ENCODE results near the gene DHRS7. TPM values are rescaled to one million over a fixed set of nuclear protein-coding genes. Genes with fewer than 3 reads are reported as not detected.

The DHRS7 gene
- total RNA-seq, 1 experiment from 2014 or later, result 71.4 TPM

- H3K4me1 Mint-ChIP-seq (ENCODE audit: insufficient read depth, unreplicated experiment), result peaks cover 8% of the 10 kb centered on the region
- no peaks in the 10 kb centered on the region for H3K36me3 Mint-ChIP-seq (ENCODE audit: insufficient read depth, unreplicated experiment)
- POLR2A ChIA-PET, result interaction anchor here (0.5 to 1.9 kb wide), 4 partner anchors 15 to 716 kb away, joined by 3 to 15 read pairs (median 4); partner anchors contain the start of gene DHRS7
- H3K9me3 Mint-ChIP-seq (ENCODE audit: unreplicated experiment), result no peaks in the 10 kb centered on the region
- CTCF ChIA-PET, result interaction anchor here (0.5 to 10.7 kb wide), 17 partner anchors 12 to 1058 kb away, joined by 3 to 118 read pairs (median 4); partner anchors contain the start of gene DHRS7
- intact Hi-C loops (cut with micrococcal nuclease), result loop anchor here (5.0 to 10.0 kb wide), 4 partner anchors 172 to 1158 kb away; no protein-coding TSS in a partner anchor
- TF ChIP-seq CTCF (IDR thresholded peaks at IDR 0.05; ENCODE audit: unreplicated experiment), result no peak
- BruUV-seq (replicated peaks), result no TSS peak
- H3K27me3 Mint-ChIP-seq (ENCODE audit: insufficient read depth, unreplicated experiment), result no peaks in the 10 kb centered on the region
- no peak for DNase-seq (ENCODE audit: unreplicated experiment)
- H3K4me3 Mint-ChIP-seq (ENCODE audit: unreplicated experiment), result no peak overlapping the region
- no peak overlapping the region for H3K27ac Mint-ChIP-seq (ENCODE audit: low read depth, unreplicated experiment)
Measured at GRCh38 chr14:60183138-60183537, 17.9 kb upstream of the DHRS7 start.

- ChIA-PET CTCF (interaction anchor here (0.5 to 10.7 kb wide), 4 partner anchors 14 to 215 kb away, joined by 3 to 118 read pairs (median 3); partner anchors contain the start of gene DHRS7), POLR2A (interaction anchor here (0.6 to 2.4 kb wide), 4 partner anchors 15 to 730 kb away, joined by 3 to 14 read pairs (median 6); partner anchors contain the start of genes DHRS7, PCNX4 and PPM1A)
- Mint-ChIP-seq H3K27ac (ENCODE audit: low read depth, unreplicated experiment) (peak overlapping the region; percentile 86), H3K27me3 (ENCODE audit: insufficient read depth, unreplicated experiment) (no peaks in the 10 kb centered on the region), H3K4me3 (ENCODE audit: unreplicated experiment) (peak overlapping the region; percentile 13), H3K36me3 (ENCODE audit: insufficient read depth, unreplicated experiment) (no peaks in the 10 kb centered on the region), H3K4me1 (ENCODE audit: insufficient read depth, unreplicated experiment) (peaks cover 20% of the 10 kb centered on the region), H3K9me3 (ENCODE audit: unreplicated experiment) (no peaks in the 10 kb centered on the region)
- intact Hi-C loops (cut with micrococcal nuclease), result no loop called here
- no TSS peak for BruUV-seq (replicated peaks)
- peak; percentile 68 for DNase-seq (ENCODE audit: unreplicated experiment)
- no peak for TF ChIP-seq CTCF (IDR thresholded peaks at IDR 0.05; ENCODE audit: unreplicated experiment)
Measured at GRCh38 chr14:60179431-60179869, 14.3 kb upstream of the DHRS7 start.

GRCh38 chr14:60178820-60179219 is 13.6 kb upstream of the DHRS7 start:
- intact Hi-C loops (cut with micrococcal nuclease), result no loop called here

More at GRCh38 chr14:60178820-60179219, 13.6 kb upstream of the DHRS7 start:
- Mint-ChIP-seq H3K9me3 (ENCODE audit: unreplicated experiment) (no peaks in the 10 kb centered on the region), H3K4me1 (ENCODE audit: insufficient read depth, unreplicated experiment) (peaks cover 20% of the 10 kb centered on the region), H3K27me3 (ENCODE audit: insufficient read depth, unreplicated experiment) (no peaks in the 10 kb centered on the region), H3K4me3 (ENCODE audit: unreplicated experiment) (no peak overlapping the region), H3K27ac (ENCODE audit: low read depth, unreplicated experiment) (peak overlapping the region; percentile 86), H3K36me3 (ENCODE audit: insufficient read depth, unreplicated experiment) (no peaks in the 10 kb centered on the region)
- no peak for TF ChIP-seq CTCF (IDR thresholded peaks at IDR 0.05; ENCODE audit: unreplicated experiment)
- no TSS peak for BruUV-seq (replicated peaks)
- ChIA-PET POLR2A (interaction anchor here (1.1 to 2.4 kb wide), 2 partner anchors 14 to 70 kb away, joined by 4 to 7 read pairs; partner anchors contain the start of genes DHRS7 and PPM1A), CTCF (interaction anchor here (0.6 to 1.5 kb wide), 2 partner anchors 114 to 214 kb away, joined by 3 read pairs; no protein-coding TSS in a partner anchor)
- no peak for DNase-seq (ENCODE audit: unreplicated experiment)
